GM12878 (cell line): Measurements from ENCODE around the gene IRF4.

ENCODE experiments used
- EP300 ChIP-seq, 2 experiments: fragments of 150-350 bp in 1 of 2; IDR thresholded peaks; 2 replicates each; pipeline ENCODE4 v1.6.1; 2011 to 2012; ENCODE audit warnings: low read depth in 2 of 2, low read length in 2 of 2, borderline replicate concordance in 1 of 2, improper control_type of control experiment in 1 of 2, inconsistent platforms in 1 of 2; ENCODE audit not compliant: control insufficient read depth in 1 of 2
- ESRRA ChIP-seq: IDR thresholded peaks from 2 replicates; pipeline ENCODE4 v1.6.1; 2012; ENCODE audit warnings: mild to moderate bottlenecking, low read length, improper control_type of control experiment
- EZH2 ChIP-seq: IDR thresholded peaks from 2 replicates; pipeline ENCODE4 v1.6.1; 2012; ENCODE audit warnings: low read depth, mild to moderate bottlenecking, control low read depth, inconsistent platforms, low read length, borderline replicate concordance; ENCODE audit not compliant: control insufficient read depth
- FOXK2 ChIP-seq: fragments of 450-650 bp; IDR thresholded peaks from 2 replicates; pipeline ENCODE4 v1.6.1; 2017; ENCODE audit warnings: mild to moderate bottlenecking, moderate library complexity
- NBN ChIP-seq: fragments of 450-650 bp; IDR thresholded peaks from 2 replicates; pipeline ENCODE4 v1.6.1; 2016
- POU2F2 ChIP-seq: IDR thresholded peaks from 3 replicates; pipeline ENCODE4 v1.6.1; 2011; ENCODE audit warnings: low read depth, mild to moderate bottlenecking, low read length, borderline replicate concordance
- SIN3A ChIP-seq: IDR thresholded peaks from 2 replicates; pipeline ENCODE4 v1.6.1; 2012; ENCODE audit warnings: low read depth, low read length, improper control_type of control experiment
- SREBF2 ChIP-seq: IDR thresholded peaks from 2 replicates; pipeline ENCODE4 v1.6.1; 2012; ENCODE audit warnings: mild to moderate bottlenecking, low read length
- TF ChIP-seq, protein P1 (sequence below), 3 experiments: IDR thresholded peaks in 2 of 3; conservative IDR thresholded peaks in 1 of 3; 2 replicates each; pipeline ENCODE4 v1.5.1; 2011; ENCODE audit warnings: low read depth in 3 of 3, low read length in 3 of 3, mild to moderate bottlenecking in 3 of 3, control low read depth in 2 of 3, moderate library complexity in 2 of 3, inconsistent platforms in 1 of 3, mixed read lengths in 1 of 3; ENCODE audit not compliant: control insufficient read depth in 2 of 3, insufficient read depth in 1 of 3; ENCODE audit errors: extremely low read depth in 1 of 3

DNA sequence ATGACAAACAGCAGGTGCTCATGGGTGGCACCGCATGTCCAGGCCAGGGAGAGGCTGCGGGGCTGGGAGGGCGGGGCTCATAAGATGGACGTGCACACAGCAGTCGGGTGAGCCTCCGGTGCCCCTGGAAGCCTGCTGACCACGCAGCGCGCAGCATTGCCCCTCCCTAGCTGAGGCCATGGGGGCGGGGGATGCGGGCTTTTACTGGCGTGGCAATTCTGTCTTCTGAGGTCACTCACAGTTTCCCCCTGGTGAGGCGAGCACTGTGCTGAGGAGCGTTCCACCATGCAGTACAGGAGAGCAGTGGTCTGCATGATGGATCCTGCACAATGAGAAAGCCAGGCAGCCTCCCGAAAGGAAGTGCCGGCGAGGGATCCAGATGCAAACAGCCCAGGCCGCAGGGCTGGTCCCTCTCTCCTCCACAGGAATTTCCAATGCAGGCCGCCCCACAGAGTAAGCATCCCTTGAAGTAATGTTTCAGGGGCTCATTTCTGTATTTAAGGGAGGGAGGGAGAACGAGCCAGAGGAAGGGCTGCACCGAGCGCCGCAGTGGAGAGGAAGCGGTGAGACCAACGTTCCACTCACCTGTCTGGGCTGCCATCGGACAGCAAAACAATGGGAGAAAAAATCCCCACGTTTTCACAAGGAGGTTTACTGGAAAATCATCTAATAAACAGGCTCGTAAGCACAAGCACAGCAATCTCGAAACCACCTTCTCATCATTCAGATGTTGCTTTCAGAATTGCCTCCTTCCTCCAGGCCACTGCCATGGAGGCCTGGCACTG lies 56.0 kb downstream of the IRF4 start:
- TF ChIP-seq SIN3A (no peak), EP300 (IDR thresholded peaks at IDR 0.05; ENCODE audit: borderline replicate concordance in 1 of 2, control insufficient read depth in 1 of 2, low read depth in 2 of 2, low read length in 2 of 2) (no peak), SREBF2 (no peak), POU2F2 (no peak), NBN (no peak), FOXK2 (no peak), EZH2 (no peak), ESRRA (no peak)
- TF ChIP-seq, protein P1, sequence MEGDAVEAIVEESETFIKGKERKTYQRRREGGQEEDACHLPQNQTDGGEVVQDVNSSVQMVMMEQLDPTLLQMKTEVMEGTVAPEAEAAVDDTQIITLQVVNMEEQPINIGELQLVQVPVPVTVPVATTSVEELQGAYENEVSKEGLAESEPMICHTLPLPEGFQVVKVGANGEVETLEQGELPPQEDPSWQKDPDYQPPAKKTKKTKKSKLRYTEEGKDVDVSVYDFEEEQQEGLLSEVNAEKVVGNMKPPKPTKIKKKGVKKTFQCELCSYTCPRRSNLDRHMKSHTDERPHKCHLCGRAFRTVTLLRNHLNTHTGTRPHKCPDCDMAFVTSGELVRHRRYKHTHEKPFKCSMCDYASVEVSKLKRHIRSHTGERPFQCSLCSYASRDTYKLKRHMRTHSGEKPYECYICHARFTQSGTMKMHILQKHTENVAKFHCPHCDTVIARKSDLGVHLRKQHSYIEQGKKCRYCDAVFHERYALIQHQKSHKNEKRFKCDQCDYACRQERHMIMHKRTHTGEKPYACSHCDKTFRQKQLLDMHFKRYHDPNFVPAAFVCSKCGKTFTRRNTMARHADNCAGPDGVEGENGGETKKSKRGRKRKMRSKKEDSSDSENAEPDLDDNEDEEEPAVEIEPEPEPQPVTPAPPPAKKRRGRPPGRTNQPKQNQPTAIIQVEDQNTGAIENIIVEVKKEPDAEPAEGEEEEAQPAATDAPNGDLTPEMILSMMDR (IDR thresholded peaks at IDR 0.05 in 2 of 3, conservative IDR thresholded peaks at IDR 0.05 in 1 of 3; ENCODE audit: control insufficient read depth in 2 of 3, extremely low read depth in 1 of 3, insufficient read depth in 1 of 3, low read depth in 3 of 3, low read length in 3 of 3), result no peak
